Testis (tissue), 2 donors: Measurements from ENCODE around the gene ABCC3.

Experiments used
- CTCF ChIP-seq, 3 experiments: fragments of 450-650 bp in 2 of 3; fragments of 200-600 bp in 1 of 3; sonication (generic) in 1 of 3; IDR thresholded peaks; one replicate each; pipeline ENCODE4 v1.5.1; 2016 to 2019; ENCODE audit warnings: antibody characterized with exemption in 3 of 3, mild to moderate bottlenecking in 2 of 3, moderate library complexity in 1 of 3
- POLR2A ChIP-seq: fragments of 450-650 bp; IDR thresholded peaks from one replicate; pipeline ENCODE4 v1.6.1; 2017; ENCODE audit warnings: antibody characterized with exemption, mild to moderate bottlenecking, moderate library complexity

GRCh38 chr17:50675627-50676026, 40.9 kb downstream of the ABCC3 start:
- TF ChIP-seq CTCF (IDR thresholded peaks at IDR 0.05) = no peak
- TF ChIP-seq POLR2A = no peak
